ENCODE results near the gene LTF.
"Not testable (repeated sequence)": the region's sequence is repeated elsewhere in the genome, so short reads cannot be mapped to it uniquely, and the experiment has no call there.

LTF gene

DNA sequence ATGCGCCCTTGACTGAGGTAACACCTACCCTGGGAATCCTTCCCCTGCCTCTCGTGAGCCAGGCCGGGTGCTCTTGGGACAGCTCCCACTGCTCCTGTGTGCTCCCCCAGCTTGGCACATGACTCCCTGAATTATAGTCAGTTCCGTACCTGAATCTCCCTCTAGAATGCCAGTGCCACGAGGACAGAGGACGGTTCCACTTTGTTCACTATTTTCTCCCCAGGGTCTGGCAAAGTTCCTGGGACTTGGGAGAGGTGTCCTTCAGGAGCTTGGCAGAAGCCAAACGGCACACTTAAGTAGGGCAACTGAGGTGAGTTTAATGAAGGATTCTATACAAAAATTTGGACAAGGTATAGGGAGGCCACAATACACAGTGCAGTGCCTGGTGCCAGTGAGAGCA, 67.6 kb downstream of the LTF start:
- DNase-seq (ENCODE audit: low read depth in 2 of 2, low spot score in 1 of 2) = no peak

DNA sequence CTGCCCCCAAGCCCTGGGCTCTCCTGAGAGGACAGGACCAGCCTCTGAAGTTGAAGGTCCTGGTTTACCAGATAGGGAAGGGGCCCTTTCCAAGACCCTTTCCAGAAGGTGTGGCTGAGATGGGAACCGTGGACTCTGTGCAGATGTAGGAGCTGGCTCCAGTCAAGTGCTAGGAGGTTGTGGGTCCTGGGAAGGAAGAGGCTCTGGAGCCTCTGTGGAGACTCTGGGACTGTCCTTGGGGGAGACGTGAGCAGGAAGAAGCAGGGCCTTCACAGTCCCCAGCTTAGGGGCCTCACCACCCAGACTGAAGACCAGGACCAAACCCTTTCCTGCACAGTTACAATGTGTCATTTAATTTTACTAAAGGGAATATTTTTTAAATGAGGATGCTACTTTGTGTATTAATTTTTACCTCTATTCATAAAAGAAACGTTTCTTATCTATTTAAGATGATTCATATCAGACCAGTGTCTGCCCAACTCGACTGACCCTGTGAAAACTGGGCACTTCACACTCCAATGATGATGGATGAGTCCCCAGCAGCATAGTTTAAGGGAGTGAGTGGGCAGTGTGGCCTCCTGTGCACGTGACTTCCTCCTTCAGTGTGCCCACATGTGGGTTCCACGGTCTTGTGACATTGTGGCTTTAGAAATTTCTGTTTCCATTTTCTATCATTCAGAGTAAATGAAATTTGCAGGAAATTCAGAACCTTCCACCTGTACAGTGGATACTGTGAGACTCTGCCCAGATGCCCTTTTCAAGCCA, 68.8 kb downstream of the LTF start:
- no peak for DNase-seq (ENCODE audit: low read depth in 2 of 2, low spot score in 1 of 2)

GRCh38 chr3:46395210-46395661, 69.5 kb downstream of the LTF start:
- DNase-seq (ENCODE audit: low read depth in 2 of 2, low spot score in 1 of 2) = no peak

- no peak for DNase-seq (ENCODE audit: low read depth in 2 of 2, low spot score in 1 of 2)
Observed at GRCh38 chr3:46393554-46394434, 70.9 kb downstream of the LTF start.

- DNase-seq (ENCODE audit: low read depth in 2 of 2, low spot score in 1 of 2) = no peak
Observed at GRCh38 chr3:46393011-46393410, 71.7 kb downstream of the LTF start.

DNA sequence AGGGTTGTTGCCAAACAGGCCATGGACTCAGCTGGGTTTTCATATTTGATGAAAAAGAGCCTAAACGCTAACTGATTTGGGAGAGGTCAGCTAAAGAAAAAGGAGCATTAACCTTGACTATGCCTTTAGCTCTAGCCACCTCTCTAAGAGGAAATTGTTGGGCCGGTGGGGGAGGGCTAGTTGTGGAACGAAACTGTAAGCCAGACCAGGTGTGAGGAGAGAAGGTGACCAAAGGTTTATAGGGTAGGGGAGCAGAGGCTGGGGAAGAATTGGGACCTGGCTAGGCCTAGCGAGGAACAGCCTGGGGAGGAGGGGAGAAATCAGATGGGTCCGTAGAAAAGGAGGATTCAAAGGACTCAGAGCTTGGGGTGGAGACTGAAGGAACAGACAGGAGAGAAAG, 73.2 kb downstream of the LTF start:
- DNase-seq (ENCODE audit: low read depth in 2 of 2, low spot score in 1 of 2) = not testable (repeated sequence)

DNA sequence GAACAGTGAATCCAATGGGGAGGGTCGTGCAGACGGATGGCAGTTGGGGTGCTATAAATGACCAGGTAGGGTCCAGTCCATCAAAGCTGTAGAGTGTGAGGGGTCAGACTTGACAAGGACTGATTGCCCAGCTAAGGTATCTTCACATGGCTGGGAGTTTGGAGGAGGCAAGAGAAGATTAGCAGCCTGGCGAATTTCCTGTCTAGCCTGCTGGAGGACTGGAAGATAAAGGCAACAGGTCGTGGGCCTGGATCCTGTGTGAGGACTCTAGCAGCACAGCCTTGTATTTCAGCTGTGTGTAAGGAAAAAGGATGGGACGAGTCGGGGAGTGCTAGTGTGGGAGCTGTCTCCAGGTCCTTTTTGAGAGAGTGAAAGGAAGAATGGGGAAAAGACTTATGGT, 75.4 kb downstream of the LTF start:
- no peak for DNase-seq (ENCODE audit: low read depth in 2 of 2, low spot score in 1 of 2)

DNA sequence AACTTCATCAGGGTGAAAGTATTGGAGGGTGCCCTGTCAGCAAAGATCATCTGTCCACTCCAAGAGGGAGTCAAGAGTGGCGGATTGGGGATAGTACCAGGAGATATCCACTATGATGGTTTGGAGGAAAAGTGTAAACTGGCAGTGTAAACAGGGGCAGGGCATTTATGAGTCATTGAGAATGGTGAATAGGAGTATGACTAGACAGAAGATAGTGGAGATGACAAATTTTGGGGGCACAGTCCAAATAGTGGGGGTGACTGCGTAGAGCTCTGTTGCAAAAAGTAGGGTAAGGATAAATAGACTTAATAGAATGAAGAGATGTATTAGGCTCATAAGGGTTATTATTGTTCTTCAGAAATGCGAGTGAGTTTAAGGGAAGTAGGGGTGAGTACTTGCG, 75.9 kb downstream of the LTF start:
- not testable (repeated sequence) for DNase-seq (ENCODE audit: low read depth in 2 of 2, low spot score in 1 of 2)

DNA sequence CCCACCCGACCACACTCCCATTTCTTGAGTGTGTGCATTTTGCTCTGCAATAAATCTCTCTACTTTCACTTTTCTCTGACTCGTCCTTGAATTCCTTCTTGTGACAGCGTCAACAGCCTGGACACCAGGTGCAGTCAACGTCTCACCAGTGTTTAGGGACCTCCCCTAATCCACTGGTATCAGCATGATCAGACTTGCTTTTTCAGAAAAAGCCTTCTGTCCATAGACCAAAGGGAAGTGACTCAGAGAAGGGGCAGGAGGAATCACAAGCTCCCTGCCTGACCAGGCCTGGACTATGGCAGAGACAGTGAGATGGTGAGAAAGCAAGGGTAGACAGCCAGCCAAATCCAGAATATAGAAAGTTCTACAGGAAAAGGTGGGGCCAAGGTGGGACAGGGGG, 78.5 kb downstream of the LTF start:
- DNase-seq (ENCODE audit: low read depth in 2 of 2, low spot score in 1 of 2) = no peak

Measured in stimulated activated CD8-positive, alpha-beta memory T cell treated with anti-CD3 and anti-CD28 coated beads, Interleukin-4, amount 100 ng/mL, for 1 hour (primary cell).